GM19324 (cell line): Measurements from ENCODE around the gene WDR83.
A peak's percentile ranks its signal among the peaks of the same experiment; 100 is the strongest.
"Not testable (repeated sequence)": the region's sequence is repeated elsewhere in the genome, so short reads cannot be mapped to it uniquely, and the experiment has no call there.

Experiments used
- ATAC-seq: cut with Tn5 transposase; IDR thresholded peaks from one replicate; pipeline ENCODE4 v1.9.1; 2021; ENCODE audit warnings: mild to moderate bottlenecking, moderate library complexity; ENCODE audit not compliant: unreplicated experiment, low FRiP score

Gene WDR83

GRCh38 chr19:12681074-12681987 is 14.7 kb downstream of the WDR83 start, which contains the start of gene DHPS:
TSS of gene DHPS (minus strand) at chr19:12681880. CDS start at chr19:12681766, 114 bp downstream.
- peak; percentile 77 for ATAC-seq

DNA sequence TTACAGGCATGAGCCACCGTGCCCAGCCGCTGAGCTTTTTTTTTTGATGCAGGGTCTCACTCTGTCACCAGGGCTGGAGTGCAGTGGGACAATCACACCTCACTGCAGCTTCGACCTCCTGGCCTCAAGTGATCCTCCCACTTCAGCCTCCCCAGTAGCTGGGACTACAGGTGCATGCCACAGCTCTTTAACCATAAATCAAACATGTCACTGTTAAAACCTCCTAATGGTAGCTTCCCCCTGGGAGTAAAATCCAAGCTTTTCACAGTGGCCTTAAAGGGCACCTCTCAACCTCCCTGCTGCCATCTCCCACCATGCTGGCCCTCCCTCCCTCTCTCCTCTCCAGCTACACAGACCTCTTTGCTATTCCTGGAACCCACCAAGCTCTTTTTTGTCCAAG is 19.2 kb downstream of the WDR83 start:
- no peak for ATAC-seq

DNA sequence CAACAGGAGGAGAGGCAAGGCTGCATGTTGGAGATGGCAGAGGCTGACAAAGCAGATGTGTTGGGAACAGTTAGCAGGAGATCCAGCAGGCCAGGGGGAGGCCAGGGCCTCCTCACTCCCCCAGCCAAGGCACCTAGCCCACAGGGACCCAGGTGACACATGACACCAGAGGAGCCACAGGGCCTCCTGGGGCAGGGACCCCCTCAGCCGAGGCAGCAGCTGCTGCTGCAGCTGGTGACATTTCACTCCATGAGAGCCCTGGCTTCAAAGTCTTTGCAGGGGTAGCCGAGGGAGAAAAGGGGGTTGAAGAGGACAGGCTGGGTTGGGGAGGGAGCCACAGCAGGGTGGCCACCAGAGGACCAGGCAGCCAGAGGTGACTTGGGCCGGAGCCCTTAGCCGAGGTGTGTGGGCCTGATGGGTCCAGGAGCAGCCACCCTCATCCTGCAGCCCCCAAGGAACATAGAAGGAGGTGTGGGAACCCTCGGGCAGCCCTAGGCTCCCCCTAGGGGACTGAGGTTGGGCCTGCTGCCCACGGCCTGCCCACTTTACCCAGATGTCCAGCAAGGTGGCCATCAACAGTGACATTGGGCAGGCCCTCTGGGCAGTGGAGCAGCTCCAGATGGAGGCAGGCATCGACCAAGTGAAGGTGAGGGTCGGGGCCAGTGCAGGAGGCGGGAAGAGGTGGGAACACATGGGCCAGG is 21.0 kb downstream of the WDR83 start, which contains the start of gene GNG14:
GNG14 (plus strand) TSS at position 503 of the 701 bp plus-strand sequence; CDS start at position 554, 51 bp downstream.
- no peak for ATAC-seq

DNA sequence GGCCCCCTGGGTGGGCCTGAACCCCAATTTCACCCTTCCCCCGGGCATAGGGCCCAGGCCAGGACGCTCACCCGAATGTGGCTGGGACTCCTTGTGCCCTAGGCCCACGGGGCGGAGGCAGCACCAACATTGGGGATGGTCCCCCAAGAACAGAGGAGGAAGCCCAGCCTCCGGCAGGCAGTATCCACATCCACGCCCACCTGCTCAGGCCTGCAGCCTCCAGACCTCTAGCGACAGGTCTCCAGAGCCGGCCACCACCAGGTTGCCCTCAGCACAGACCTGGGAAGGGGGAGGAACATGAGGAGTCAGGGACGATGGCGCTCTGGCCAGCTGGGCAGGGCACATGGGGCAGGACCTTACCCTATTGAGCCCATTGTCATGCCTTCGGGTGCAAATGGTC is 22.4 kb downstream of the WDR83 start:
- ATAC-seq, result no peak

DNA sequence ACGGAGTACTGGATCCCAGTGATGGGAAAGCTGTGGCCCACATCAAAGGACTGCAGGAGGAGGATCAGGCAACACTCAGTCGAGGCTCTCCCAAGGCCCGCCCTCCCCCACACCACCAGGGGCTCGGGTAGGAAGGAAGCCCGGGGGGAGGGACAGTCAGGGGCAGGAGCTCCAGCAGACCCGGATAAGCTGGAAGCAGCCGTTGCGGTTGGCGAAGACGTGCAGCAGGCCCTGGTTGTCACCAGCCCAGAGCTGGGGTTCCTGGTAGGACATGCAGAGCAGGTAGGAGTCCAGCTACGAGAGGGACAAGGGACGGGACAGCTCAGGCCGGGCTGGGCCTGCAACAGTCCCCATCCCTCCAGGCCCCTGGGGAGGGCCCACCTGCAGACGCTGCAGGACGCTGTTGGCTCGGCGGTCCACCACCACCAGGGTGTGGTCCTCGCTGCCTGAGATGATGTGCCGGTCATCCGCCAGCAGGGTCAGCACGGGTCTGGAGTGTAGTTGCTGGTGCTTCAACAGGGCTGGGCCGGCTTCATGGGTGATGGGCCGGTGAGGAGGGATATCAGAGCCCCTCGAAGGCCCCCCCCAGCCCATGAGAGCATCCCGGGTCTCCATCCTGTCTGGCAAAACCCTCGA is 23.1 kb downstream of the WDR83 start:
- no peak for ATAC-seq

GRCh38 chr19:12692960-12693359 is 26.4 kb downstream of the WDR83 start:
- ATAC-seq, result no peak

DNA sequence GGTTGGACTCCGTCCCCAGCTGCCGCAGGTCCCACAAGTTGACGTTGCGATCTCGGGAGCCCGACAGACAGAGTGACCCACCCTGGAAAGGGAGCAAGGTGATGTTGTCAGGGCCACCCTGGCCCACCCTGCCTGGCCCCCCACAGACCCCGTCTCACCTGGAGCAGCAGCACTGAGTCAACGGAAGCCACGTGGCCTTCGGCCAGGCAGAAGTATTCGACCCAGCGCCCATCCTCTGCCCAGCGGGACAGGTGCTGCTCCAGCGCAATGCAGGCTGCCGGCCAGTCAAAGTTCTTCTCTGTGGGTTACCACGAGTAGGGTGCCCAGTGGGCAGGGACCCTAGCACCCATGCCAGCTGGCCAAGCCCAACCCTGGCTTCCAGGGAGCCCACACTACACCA is 28.0 kb downstream of the WDR83 start:
- no peak for ATAC-seq

- no peak for ATAC-seq
Measured at GRCh38 chr19:12695096-12695495, 28.5 kb downstream of the WDR83 start.

- ATAC-seq, result no peak
Measured at GRCh38 chr19:12695514-12695913, 28.9 kb downstream of the WDR83 start.

GRCh38 chr19:12695997-12696365 is 29.4 kb downstream of the WDR83 start:
- peak; percentile 9 for ATAC-seq

DNA sequence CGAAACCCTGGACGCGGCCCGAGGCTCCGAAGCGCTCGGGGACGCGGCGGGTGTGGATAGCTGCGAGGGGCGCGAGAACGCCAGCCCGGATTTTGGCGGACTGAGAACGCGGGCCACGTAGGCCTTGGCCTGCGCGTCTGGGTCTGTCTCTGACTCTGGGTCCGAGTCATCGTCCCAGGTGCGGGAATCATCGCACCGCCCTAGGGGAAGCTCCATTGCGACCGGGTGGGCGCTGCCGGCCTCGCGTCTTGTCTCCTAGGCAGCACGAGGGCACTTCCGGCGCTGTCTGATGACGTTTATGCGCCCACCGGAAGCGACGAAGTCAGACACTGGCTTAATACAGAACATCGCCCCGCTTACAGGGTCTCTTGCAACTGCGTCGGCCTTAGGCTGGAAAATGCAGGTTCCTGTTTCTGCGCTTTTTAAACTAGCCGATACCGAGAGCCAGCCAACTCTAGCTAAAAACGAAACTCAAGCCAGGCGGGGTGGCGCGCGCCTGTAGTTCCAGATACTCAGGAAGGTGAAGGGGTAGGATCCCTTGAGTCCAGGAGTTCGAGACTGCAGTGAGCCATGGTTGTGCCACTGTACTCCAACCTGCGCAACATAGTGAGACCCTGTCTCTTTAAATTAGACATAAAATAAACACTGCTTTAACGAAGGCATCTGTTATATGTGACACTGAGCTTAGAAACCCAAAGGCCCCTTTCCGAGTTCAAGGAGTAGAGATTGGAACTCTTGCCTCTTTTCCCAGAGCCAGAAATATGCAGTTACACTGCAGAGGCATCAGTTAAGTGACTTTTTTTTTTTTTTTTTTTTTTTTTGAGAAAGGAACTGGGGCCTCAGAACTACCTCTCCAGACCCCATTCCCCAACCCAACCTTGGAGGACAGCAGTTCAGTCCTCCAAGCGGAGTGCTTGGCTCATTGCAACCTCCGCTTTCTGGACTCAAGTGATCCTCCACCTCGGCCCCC is 30.0 kb downstream of the WDR83 start, which contains the start of gene FBXW9:
FBXW9 (minus strand) TSS at position 266 of the 970 bp plus-strand sequence; CDS start at position 216, 50 bp downstream.
- ATAC-seq, result peak; percentile 86

GRCh38 chr19:12697425-12697824 is 30.8 kb downstream of the WDR83 start:
- ATAC-seq, result not testable (repeated sequence)

- ATAC-seq, result no peak
Measured at GRCh38 chr19:12698138-12698537, 31.5 kb downstream of the WDR83 start.

DNA sequence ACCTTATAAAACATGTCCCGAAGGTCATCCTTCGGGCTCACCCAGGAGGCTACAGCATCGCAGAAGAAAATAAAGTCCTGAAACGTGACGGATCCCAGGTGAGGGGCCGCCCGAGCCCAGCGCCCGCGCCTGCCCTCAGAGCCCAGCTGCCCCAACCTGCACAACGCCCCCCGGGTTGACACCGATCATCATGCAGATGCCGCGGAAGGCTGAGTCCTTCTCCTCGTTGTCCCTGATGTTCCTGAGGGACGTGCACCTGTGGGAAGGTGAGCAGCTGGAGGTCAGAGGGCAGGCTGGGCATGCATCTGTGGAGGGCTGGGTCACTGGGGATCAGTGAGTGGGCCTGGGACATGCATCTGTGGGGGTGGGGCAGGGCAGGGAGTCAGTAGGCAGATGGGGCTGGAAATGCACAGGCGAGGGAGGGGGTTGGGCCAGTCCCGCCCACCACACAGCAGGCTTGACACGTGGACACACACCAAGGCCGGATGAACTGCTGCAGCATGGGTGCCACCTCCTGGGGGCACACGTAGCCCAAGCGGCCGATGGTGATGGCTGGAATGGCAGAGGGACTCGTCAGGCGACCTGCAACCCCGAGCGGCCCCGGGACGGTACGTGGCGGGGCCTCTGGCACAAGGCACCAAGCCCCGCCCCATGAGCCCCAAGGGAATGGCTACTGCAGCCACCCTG is 35.1 kb downstream of the WDR83 start:
- ATAC-seq, result no peak

- no peak for ATAC-seq
Measured at GRCh38 chr19:12703046-12703445, 36.4 kb downstream of the WDR83 start.

DNA sequence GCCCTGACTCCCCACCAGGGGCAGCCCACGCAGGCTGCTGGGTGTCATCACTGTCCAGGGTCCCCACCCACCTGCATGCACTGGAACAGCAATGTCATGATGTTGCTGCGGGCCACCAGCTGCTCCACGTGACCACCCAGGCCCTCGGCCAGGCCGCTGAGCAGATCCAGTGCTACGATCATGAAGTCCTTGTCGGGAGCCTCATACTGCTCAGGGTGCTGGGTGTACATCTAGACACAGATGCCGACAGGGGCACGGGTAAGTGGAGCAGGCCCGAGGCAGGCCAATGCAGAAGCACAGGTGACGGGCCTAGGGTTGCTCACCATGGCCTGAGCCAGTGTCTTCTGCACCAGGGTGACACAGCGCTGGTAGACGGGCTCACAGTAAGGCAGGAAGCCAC is 38.6 kb downstream of the WDR83 start:
- ATAC-seq, result no peak

GRCh38 chr19:12705654-12706331 is 39.2 kb downstream of the WDR83 start:
- no peak for ATAC-seq

DNA sequence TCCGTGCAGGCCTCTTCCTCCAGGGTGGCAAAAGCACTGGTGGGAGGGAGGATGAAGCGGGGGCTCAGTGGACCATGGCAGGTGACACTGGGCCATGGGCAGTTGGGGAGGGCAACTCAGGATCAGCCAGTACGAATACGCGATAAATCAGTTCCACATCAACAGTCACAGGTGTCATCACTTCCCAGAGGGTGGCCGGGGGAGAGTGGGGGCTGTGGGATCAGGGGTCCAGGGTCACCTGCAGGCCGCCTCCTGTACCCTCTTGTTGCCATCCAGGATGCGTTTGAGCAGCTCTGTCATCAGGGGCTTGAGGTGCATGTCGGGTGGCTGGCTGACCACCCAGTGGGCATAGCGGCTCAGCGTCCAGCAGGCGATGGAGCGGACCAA is 39.7 kb downstream of the WDR83 start:
- no peak for ATAC-seq

GRCh38 chr19:12708641-12709040 is 42.0 kb downstream of the WDR83 start:
- ATAC-seq, result no peak
